Measurements from ENCODE around the gene KCTD15. TPM values are rescaled to one million over a fixed set of nuclear protein-coding genes. Genes with fewer than 3 reads are reported as not detected.

The KCTD15 gene
- total RNA-seq, 1 donor = 13.0 TPM

GRCh38 chr19:33826521-33826920 lies 29.9 kb downstream of the KCTD15 start:
- H3K4me3 ChIP-seq (ENCODE audit: low read depth, low read length) = no peak overlapping the region
- TF ChIP-seq CTCF (IDR thresholded peaks at IDR 0.05; ENCODE audit: insufficient read depth, low read depth, low read length) = no peak
- no peak for DNase-seq (ENCODE audit: low read depth)

- H3K4me3 ChIP-seq (ENCODE audit: low read depth, low read length) = no peak overlapping the region
- TF ChIP-seq CTCF (IDR thresholded peaks at IDR 0.05; ENCODE audit: insufficient read depth, low read depth, low read length) = no peak
- no peak for DNase-seq (ENCODE audit: low read depth)
Observed at GRCh38 chr19:33828266-33829075, 31.8 kb downstream of the KCTD15 start.

DNA sequence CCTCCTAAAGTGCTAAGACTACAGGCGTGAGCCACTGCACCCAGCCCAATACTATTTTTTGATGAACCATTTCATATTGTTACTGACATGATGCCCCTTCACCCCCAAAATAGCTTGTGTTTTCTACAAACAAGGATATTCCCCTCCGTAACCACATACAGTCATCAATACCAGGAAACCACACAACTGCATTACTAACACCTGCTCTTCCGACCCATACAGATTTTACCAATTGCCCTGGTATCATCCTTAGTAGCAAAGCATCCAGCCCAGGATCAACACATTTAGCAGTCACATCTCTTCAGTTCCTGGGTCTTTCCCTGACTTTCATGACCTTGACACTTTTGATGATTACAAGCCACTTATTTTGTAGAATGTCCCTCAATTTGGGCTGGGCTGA lies 33.6 kb downstream of the KCTD15 start:
- no peak for TF ChIP-seq CTCF (IDR thresholded peaks at IDR 0.05; ENCODE audit: insufficient read depth, low read depth, low read length)
- DNase-seq (ENCODE audit: low read depth) = no peak
- no peak overlapping the region for H3K4me3 ChIP-seq (ENCODE audit: low read depth, low read length)

DNA sequence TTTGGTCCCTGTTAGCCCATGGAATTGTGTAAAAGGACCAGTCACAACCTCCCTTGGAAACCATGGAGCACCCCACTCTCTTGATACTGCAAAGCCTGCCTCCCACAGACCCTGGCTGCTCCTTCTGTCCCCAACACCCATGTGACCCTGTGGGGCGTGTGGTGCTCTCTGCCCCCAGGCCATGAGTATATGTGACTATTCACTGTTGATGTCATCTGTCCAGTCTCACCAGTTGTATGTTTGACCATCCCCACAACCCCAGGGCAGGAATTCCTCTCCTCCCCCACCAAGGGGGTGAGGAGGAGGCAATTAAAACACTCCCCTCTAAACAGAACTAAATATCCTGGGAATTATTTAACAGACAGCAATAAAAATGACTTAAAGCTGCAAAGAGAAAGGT lies 35.2 kb downstream of the KCTD15 start:
- TF ChIP-seq CTCF (IDR thresholded peaks at IDR 0.05; ENCODE audit: insufficient read depth, low read depth, low read length) = no peak
- no peak for DNase-seq (ENCODE audit: low read depth)
- H3K4me3 ChIP-seq (ENCODE audit: low read depth, low read length) = no peak overlapping the region

DNA sequence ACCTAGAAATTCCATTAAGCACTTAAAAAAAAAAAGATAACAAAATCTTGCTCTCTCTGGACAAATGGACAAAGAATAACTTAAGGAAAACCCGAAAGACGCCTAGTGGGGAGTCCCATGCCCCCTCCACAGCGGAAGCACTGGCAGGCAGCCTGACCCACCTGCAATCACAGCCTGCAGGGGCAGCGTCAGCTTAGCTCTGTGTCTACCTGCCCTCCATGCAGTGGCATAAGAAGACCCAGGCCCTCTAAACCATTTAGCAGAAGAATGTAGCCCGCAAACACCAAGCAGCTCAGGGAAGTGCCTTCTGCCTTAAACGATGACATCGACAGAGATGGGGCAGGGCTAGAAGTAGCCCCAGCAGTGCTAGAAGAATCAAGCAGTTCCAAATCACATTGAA lies 36.0 kb downstream of the KCTD15 start:
- TF ChIP-seq CTCF (IDR thresholded peaks at IDR 0.05; ENCODE audit: insufficient read depth, low read depth, low read length) = no peak
- no peak overlapping the region for H3K4me3 ChIP-seq (ENCODE audit: low read depth, low read length)
- no peak for DNase-seq (ENCODE audit: low read depth)

- TF ChIP-seq CTCF (IDR thresholded peaks at IDR 0.05; ENCODE audit: insufficient read depth, low read depth, low read length) = no peak
- no peak overlapping the region for H3K4me3 ChIP-seq (ENCODE audit: low read depth, low read length)
- no peak for DNase-seq (ENCODE audit: low read depth)
Observed at GRCh38 chr19:33840382-33840781, 43.7 kb downstream of the KCTD15 start.

GRCh38 chr19:33840783-33841182 lies 44.1 kb downstream of the KCTD15 start:
- DNase-seq (ENCODE audit: low read depth) = no peak
- TF ChIP-seq CTCF (IDR thresholded peaks at IDR 0.05; ENCODE audit: insufficient read depth, low read depth, low read length) = no peak
- no peak overlapping the region for H3K4me3 ChIP-seq (ENCODE audit: low read depth, low read length)

Measured in fibroblast of villous mesenchyme (primary cell).